ENCODE results near the gene IGSF21. TPM values are rescaled to one million over a fixed set of nuclear protein-coding genes. Genes with fewer than 3 reads are reported as not detected.

IGSF21 gene
- total RNA-seq, 1 experiment from 2014 or later = 30.5 TPM

DNA sequence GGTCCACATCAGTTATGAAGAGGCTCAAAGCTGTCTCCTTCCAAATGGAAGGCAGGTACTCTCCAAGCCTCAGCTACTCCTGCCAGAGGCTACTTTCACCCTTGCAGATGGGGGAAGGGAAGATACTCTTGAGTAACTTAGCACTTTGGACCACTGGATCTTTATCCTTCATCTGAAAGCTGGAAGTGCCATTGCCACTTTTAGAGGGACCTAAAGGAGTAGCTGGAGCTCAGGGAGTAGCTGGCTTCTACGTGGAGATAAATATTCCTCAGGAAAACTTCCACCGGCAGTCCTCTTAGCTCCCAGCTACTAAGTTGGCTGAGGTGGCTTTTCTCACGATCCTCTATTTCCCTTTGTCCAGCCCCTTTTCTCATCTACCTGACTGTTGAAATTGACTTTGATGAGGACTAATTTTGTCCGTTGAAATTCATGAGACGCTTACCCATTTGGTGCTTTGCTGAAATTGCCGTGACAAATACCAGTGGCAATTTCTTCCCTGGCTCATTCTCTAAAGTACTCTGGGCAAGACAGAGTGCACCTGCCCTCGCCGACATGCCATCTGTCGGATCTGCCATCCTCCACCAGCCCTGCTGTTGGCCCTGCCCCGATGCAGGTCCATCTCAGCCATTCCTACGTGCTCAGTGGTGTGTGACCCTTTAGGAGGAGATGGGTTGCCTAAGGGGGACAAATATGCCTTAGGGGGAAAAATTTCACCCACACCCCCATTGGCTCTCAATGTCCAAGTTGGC lies 13.6 kb downstream of the IGSF21 start:
- POLR2A ChIA-PET = no interaction called here
- H3K27me3 Mint-ChIP-seq (ENCODE audit: low read depth) = no peaks in the 10 kb centered on the region; the same call in 1 of the 2 replicates
- H3K9me3 Mint-ChIP-seq = no peaks in the 10 kb centered on the region
- TF ChIP-seq CREB1 (CRISPR knock-in tag; IDR thresholded peaks at IDR 0.05) (no peak), ZMAT4 (CRISPR knock-in tag; IDR thresholded peaks at IDR 0.05) (no peak), MYBL2 (CRISPR knock-in tag; IDR thresholded peaks at IDR 0.05) (no peak), ZNF232 (CRISPR knock-in tag; IDR thresholded peaks at IDR 0.05) (no peak), ZNF219 (CRISPR knock-in tag; IDR thresholded peaks at IDR 0.05; ENCODE audit: borderline replicate concordance) (no peak), GTF2I (CRISPR knock-in tag; conservative IDR thresholded peaks at IDR 0.05) (no peak)
- CTCF ChIA-PET = interaction anchor here (0.7 to 2.8 kb wide), 4 partner anchors 12 to 454 kb away, joined by 3 to 9 read pairs (median 4); no protein-coding TSS in a partner anchor
- no peak overlapping the region for H3K27ac Mint-ChIP-seq
- no peak for ATAC-seq
- no peak overlapping the region for H3K4me3 Mint-ChIP-seq
- peaks cover 46% of the 10 kb centered on the region for H3K4me1 Mint-ChIP-seq
- no peak for DNase-seq (ENCODE audit: low spot score)
- H3K36me3 Mint-ChIP-seq = peaks cover 4% of the 10 kb centered on the region

DNA sequence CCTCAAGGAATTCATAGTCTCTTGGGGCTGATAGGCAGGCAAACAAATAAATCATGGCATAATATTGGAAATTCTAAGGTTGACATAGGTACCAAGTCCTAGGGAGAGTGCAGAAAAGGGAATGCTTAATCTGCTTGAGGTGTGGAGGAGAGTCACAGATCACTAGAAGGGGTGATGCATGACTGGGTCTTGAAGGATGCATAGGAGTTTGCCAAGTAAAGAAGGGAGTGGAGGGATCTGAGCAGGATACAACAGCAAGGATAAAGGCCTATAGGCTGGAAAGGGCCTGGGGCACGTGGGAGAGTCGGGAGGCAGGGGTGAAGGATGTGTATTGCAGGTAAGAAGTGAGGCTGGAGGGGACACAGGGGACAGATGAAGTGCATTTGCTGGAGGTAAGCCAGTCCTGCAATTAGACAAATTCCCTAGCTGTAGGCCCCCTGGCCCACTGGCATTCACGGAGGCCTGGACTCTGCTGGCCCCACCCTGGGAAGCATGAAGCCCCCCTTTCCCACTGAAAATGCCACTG lies 15.9 kb downstream of the IGSF21 start:
- no peaks in the 10 kb centered on the region for H3K27me3 Mint-ChIP-seq (ENCODE audit: low read depth)
- no peaks in the 10 kb centered on the region for H3K9me3 Mint-ChIP-seq
- H3K4me3 Mint-ChIP-seq = no peak overlapping the region
- ChIA-PET CTCF (interaction anchor here (1.0 to 1.7 kb wide), 4 partner anchors 16 to 111 kb away, joined by 3 to 6 read pairs (median 3); no protein-coding TSS in a partner anchor), POLR2A (no interaction called here)
- DNase-seq (ENCODE audit: low spot score) = no peak
- TF ChIP-seq, protein P1, sequence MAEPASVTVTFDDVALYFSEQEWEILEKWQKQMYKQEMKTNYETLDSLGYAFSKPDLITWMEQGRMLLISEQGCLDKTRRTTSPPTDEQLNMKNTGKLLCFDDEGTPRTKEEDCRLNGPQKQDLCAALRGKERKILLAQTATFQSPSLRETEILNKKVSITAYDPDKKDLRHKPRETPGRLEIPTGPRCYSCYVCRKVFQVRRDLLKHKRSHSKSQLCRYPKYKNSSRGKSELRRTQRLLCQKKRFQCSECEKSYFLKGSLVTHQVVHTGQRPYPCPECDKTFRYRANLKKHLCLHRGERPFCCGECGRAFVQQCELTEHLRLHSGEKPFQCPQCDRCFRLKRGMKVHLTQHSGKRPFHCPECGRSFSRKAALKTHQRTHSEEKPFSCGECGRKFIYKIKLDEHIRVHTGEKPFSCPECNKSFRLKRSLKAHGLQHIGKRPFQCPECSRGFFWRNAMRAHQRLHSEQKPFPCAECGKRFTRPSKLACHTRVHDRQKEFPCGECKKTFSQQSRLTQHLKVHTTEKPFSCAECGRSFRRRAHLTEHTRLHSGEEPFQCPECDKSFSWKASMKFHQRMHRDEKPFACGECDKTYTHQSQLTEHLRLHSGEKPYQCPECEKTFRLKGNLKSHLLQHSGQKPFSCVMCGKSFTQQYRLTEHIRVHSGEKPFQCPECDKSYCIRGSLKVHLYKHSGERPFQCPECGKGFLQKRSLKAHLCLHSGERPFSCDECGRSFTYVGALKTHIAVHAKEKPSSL (CRISPR knock-in tag; conservative IDR thresholded peaks at IDR 0.05) = no peak
- TF ChIP-seq TEAD4 (CRISPR knock-in tag; IDR thresholded peaks at IDR 0.05) = no peak
- TF ChIP-seq ZNF138 (CRISPR knock-in tag; conservative IDR thresholded peaks at IDR 0.05) = no peak
- TF ChIP-seq CREM (CRISPR knock-in tag; IDR thresholded peaks at IDR 0.05) = no peak
- TF ChIP-seq TP53 (CRISPR knock-in tag; IDR thresholded peaks at IDR 0.05) = no peak
- TF ChIP-seq SP1 (CRISPR knock-in tag; conservative IDR thresholded peaks at IDR 0.05) = no peak
- TF ChIP-seq ZBTB21 (CRISPR knock-in tag; IDR thresholded peaks at IDR 0.05; ENCODE audit: borderline replicate concordance) = no peak
- TF ChIP-seq GABPB1 (CRISPR knock-in tag; IDR thresholded peaks at IDR 0.05) = no peak
- no peak for TF ChIP-seq SOX15 (CRISPR knock-in tag; IDR thresholded peaks at IDR 0.05)
- peaks cover 4% of the 10 kb centered on the region for H3K36me3 Mint-ChIP-seq
- H3K27ac Mint-ChIP-seq = no peak overlapping the region
- H3K4me1 Mint-ChIP-seq = peaks cover 42% of the 10 kb centered on the region
- peak; percentile 66 for ATAC-seq

- no peaks in the 10 kb centered on the region for H3K9me3 Mint-ChIP-seq
- H3K4me1 Mint-ChIP-seq = peaks cover 32% of the 10 kb centered on the region
- no peak overlapping the region for H3K27ac Mint-ChIP-seq
- POLR2A ChIA-PET = no interaction called here
- peaks cover 4% of the 10 kb centered on the region for H3K36me3 Mint-ChIP-seq
- no peaks in the 10 kb centered on the region for H3K27me3 Mint-ChIP-seq (ENCODE audit: low read depth)
- no peak for DNase-seq (ENCODE audit: low spot score)
- no peak for ATAC-seq
- H3K4me3 Mint-ChIP-seq = no peak overlapping the region
- CTCF ChIA-PET = no interaction called here
- TF ChIP-seq MXD4 (CRISPR knock-in tag; IDR thresholded peaks at IDR 0.05; ENCODE audit: borderline replicate concordance) = no peak
- TF ChIP-seq, protein P2, sequence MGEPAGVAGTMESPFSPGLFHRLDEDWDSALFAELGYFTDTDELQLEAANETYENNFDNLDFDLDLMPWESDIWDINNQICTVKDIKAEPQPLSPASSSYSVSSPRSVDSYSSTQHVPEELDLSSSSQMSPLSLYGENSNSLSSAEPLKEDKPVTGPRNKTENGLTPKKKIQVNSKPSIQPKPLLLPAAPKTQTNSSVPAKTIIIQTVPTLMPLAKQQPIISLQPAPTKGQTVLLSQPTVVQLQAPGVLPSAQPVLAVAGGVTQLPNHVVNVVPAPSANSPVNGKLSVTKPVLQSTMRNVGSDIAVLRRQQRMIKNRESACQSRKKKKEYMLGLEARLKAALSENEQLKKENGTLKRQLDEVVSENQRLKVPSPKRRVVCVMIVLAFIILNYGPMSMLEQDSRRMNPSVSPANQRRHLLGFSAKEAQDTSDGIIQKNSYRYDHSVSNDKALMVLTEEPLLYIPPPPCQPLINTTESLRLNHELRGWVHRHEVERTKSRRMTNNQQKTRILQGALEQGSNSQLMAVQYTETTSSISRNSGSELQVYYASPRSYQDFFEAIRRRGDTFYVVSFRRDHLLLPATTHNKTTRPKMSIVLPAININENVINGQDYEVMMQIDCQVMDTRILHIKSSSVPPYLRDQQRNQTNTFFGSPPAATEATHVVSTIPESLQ (CRISPR knock-in tag; IDR thresholded peaks at IDR 0.05) = no peak
Measured at GRCh38 chr1:18124977-18125376, 17.4 kb downstream of the IGSF21 start.

All from WTC11 (cell line).